HTERT RPE-1 (cell line): ENCODE measurements around the gene ZNF512B.
"Not testable (repeated sequence)": the region's sequence is repeated elsewhere in the genome, so short reads cannot be mapped to it uniquely, and the experiment has no call there.

ENCODE experiments used
- in situ Hi-C: fragments of 300-500 bp; cut with MboI; formaldehyde crosslinking; loops from 4 replicates; pipeline ENCODE4 v1.14.3; 2020; ENCODE audit warnings: low sequenced_read_pairs

ZNF512B gene

GRCh38 chr20:63963784-63964301, 5.9 kb downstream of the ZNF512B start:
- in situ Hi-C loops, result no loop called here

GRCh38 chr20:63963348-63963741, 6.4 kb downstream of the ZNF512B start:
- in situ Hi-C loops, result no loop called here

- in situ Hi-C loops, result no loop called here
These were observed 7.0 kb downstream of the ZNF512B start for GRCh38 chr20:63962426-63963347.

GRCh38 chr20:63961664-63962425, 7.9 kb downstream of the ZNF512B start:
- in situ Hi-C loops, result no loop called here

- in situ Hi-C loops, result not testable (repeated sequence)
These were observed 8.8 kb downstream of the ZNF512B start for GRCh38 chr20:63960654-63961621.

GRCh38 chr20:63959699-63960075, 10.0 kb downstream of the ZNF512B start:
- in situ Hi-C loops, result no loop called here

GRCh38 chr20:63958964-63959698, 10.6 kb downstream of the ZNF512B start:
- in situ Hi-C loops, result no loop called here

- in situ Hi-C loops, result no loop called here
These were observed 11.3 kb downstream of the ZNF512B start for GRCh38 chr20:63958471-63958870.

- in situ Hi-C loops, result no loop called here
These were observed 11.9 kb downstream of the ZNF512B start for GRCh38 chr20:63957690-63958441.

GRCh38 chr20:63957004-63957689, 12.6 kb downstream of the ZNF512B start:
- in situ Hi-C loops, result no loop called here

GRCh38 chr20:63956664-63957003, 13.1 kb downstream of the ZNF512B start:
- in situ Hi-C loops, result no loop called here

GRCh38 chr20:63955827-63956663, 13.7 kb downstream of the ZNF512B start, which contains the start of gene UCKL1:
TSS of gene UCKL1 (minus strand) at chr20:63956416. CDS start at chr20:63956372, 44 bp downstream.
- in situ Hi-C loops, result no loop called here

GRCh38 chr20:63955281-63955826, 14.4 kb downstream of the ZNF512B start:
- in situ Hi-C loops, result no loop called here

- in situ Hi-C loops, result no loop called here
These were observed 15.8 kb downstream of the ZNF512B start for GRCh38 chr20:63953764-63954429.

- in situ Hi-C loops, result no loop called here
These were observed 17.0 kb downstream of the ZNF512B start for GRCh38 chr20:63952769-63953168.

GRCh38 chr20:63952210-63952535, 17.6 kb downstream of the ZNF512B start:
- in situ Hi-C loops, result no loop called here
